ENCODE data around the gene NECTIN1.
A peak's percentile ranks its signal among the peaks of the same experiment; 100 is the strongest.

NECTIN1 gene

DNA sequence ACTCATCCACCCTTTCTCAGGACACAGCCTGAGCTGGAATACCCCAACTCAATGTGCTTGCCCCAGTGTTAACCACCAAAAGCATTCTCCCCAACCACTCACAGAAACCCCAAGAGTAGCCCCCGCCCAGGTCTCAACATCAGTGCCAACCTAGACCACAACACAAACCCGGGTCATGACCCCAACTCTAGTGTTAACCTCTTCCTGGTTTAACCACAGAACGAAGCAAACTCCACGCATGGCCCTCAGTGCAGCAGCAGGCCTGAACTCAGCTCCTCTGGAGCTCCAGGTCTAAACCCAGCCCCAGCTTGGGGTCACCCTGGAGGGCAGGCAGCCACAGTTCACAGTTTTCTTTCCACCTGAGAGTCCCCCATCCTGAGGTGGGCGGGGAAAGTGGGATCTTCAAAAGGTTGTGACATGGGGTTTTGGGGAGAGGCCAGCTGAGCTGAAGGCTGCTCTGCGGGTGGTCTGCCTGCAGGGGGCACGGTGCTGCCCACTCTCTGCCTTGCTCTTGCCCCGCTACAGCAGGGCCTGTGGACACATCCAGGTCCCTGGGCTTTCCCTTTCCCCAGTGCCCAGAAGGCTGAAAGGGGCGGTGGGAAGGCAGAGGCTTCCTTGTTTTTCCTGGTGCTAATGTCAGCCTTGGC, 37.9 kb downstream of the NECTIN1 start:
- no peak for DNase-seq

DNA sequence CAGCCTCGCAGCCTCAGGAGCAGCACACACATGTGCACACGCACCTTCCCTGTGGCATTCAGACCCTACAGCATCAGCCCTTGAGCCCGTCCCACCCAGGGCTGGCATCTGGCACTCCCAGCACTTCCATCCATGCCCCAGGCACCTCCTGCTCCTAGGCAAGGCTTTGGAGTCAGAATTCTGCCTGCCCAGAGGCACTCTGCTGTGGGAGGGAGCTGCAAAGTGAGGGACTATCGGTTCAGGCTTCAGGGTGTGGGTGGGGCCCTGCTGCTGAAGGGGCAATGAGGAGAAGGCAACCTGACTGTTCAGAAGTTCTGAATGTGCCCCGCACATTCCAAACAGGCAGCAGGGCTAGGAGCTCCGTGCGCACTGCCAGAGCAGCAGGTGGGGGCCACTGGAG, 39.7 kb downstream of the NECTIN1 start:
- DNase-seq = no peak

DNA sequence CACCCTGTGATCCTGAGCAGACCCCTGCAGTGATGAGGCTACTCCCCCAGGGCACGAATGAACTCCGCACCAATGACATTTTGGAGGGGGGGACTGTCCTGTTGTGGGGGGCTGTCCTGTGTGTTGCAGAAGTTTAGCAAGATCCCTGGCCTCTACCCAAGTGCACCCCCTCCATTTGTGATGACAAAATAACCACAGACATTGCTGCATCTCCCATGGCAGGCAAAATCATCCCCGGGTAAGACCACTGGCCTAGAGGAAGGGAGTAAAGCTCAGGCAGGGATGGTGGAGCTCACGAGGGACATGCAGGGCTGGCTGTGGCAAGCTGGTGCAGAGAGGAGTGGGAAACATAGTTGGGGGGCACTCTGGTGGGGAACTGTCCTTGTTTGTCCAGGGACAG, 40.6 kb downstream of the NECTIN1 start:
- DNase-seq = no peak

DNA sequence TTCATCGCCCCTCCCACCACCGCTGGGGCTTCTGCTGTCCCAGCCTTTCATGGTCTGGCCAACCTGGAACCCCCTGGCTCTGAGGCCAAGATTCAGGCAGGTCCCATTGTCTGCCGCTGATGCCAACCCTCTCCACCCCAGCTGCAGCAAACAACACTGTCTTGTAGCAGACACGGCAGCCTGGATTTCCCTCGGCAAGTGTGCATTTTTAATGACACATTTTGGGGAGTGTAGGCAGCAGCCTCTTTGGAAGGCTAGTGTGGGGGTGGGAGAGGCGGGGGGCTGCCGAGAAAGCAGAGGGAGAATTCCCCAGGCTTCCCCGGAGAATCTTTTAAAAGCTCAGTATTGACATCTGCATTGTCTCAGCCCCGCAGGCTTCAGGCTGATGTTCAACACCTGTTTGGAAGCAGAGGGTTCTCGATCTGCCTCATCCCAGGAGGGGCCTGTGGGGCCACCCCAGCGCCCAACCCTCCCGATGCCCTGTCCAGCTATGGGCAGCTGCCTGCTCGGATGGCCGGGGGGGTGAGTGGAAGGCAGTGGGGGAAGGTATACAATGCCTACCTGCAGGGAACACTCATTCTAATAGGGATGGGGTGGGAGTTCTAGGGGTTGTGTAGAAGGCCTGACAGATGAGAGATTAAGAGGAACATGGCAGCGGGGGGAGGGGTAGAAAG, 41.5 kb downstream of the NECTIN1 start:
- DNase-seq = no peak

DNA sequence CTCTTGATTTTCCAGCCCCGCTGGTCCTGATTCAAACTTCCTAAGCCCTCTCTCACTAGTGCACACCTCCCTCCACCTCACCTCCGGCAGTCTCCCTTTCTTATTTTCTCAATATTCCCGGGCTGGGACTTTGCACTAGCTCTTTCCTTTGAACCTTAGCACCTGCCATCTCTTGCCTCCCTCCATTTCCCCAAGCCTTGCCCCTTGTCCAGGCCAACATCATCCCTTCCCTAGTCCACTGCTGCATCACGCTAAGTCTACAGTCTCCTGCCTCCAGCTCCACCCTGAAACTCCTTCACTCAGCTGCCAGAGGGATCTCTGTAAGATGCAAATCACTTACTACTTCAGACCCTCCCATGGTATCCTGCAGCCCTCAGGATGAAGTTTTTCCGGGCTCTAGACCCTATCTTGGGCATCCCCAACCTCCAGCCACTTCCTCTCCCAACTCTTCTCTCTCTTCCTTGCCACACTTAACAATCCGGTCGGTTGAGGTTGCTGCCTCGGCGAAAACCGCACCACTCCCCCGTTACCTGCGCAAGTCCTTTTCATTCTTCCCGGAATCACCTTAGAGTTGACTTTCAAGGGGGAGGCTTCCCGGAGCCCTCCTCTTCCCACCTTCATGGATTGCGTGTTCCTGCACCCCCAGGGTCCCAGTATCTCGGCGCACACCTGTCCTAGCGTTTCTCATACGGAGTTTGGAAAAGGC, 42.7 kb downstream of the NECTIN1 start:
- no peak for DNase-seq

DNA sequence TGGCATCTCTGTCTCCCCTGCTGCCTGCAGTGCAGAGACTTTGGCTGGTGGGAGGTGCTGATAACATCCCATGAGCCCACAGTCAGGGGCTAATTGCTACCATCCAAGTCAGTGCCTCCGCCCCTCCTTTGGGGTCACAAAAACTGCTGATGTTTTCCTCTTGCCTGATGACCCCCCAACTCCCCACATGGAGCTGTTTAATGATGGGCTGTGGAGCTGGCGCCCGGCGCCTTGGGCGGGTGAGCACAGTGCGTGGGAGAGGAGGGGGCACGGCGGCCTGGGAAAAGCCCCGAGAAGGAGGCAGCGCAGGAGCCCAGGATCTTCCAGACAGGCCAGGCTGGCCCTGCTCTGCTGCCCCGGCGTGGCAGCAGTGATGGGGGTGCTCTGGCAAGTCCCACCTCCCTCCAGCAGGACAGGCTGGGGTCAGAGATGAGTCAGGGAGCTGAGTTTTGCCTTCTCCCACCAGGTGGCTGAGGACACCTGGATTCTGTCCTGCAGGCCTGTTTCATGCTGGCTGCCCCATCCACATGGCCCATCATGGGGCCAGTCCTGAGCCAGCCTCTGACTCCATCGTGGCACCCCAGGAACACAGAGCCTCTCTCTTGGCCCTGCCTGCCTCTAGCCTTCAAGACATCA, 43.8 kb downstream of the NECTIN1 start:
- DNase-seq = no peak

DNA sequence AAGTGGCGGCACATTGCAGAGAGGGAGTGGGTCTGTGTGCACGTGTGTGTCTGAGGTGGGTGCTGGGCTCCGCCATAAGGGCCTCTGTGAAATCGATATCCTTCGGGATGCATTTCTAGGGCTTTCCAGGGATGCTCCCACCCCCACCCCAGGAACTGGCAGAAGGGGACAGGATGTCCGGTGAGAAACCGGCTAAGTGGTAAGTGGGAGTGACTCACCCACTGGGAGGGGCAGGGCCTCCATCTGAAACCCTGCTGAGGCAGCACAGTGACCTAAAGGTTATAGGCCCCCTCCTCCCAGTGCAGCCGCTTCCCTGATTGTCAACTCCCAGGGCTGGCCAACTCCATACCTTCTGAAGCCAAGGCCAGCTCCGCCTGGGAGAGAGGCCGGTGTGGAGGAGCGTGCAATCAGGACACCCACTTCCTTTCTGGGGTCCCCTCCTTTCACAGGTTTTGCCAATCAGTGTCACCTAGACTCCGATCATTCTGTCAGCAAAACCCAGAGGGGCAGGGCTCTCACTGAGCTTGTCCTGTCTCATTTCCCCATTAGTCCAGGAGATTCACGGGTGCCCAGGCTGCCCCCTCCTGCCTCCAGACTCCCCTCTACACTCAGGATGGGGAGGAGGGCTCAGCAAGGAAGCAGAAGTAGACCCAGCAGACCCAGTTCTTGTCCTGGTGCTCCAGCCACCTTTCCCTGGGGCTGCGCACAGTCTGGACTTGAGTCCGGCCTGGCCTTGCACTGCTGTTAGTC, 44.5 kb downstream of the NECTIN1 start:
- no peak for DNase-seq

DNA sequence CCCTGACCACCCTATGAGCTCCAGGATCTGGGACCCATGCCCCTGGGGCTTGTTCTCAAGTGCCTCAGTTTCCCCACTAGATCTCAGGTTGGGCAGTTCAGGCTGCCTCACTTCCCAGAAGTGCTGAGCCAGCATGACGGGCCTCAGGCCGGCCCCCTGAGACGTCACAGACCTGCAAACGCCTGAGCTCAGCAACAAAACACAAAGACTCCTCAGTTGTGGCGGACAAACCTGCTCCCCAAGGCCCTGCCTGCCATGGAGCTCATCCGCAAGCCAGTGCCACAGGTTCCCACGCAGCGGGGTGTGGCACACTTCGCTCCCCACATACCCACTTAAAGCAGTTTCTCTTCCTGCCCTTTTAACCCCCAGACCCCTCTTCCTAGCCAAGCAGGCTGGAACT, 45.2 kb downstream of the NECTIN1 start:
- no peak for DNase-seq

DNA sequence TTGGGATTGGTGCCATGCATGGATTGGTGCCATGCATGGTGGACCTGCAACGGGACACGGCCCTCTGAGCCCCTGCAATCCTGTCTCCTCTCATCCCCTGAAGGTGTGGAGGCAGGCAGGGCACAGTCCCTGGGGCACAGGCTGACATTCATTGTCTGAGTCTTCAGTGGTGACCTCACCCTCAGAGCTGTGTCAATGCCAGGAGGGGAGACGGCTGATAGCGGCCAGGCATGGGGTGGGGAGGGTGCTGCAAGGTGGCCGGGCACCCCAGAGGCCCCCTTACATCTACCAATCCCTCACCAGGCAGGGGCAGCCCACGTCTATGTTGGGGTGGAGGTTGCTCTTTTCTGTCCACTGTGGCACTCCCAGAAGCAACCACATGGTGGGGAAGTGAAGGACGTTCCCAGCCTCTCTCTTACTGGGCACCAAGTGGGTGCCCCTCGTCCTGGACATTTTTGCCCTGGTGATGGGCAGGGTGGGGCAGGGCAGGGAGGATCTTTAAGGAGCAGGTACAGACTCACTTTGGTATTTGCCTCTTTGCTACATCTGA, 47.6 kb downstream of the NECTIN1 start:
- DNase-seq = no peak

DNA sequence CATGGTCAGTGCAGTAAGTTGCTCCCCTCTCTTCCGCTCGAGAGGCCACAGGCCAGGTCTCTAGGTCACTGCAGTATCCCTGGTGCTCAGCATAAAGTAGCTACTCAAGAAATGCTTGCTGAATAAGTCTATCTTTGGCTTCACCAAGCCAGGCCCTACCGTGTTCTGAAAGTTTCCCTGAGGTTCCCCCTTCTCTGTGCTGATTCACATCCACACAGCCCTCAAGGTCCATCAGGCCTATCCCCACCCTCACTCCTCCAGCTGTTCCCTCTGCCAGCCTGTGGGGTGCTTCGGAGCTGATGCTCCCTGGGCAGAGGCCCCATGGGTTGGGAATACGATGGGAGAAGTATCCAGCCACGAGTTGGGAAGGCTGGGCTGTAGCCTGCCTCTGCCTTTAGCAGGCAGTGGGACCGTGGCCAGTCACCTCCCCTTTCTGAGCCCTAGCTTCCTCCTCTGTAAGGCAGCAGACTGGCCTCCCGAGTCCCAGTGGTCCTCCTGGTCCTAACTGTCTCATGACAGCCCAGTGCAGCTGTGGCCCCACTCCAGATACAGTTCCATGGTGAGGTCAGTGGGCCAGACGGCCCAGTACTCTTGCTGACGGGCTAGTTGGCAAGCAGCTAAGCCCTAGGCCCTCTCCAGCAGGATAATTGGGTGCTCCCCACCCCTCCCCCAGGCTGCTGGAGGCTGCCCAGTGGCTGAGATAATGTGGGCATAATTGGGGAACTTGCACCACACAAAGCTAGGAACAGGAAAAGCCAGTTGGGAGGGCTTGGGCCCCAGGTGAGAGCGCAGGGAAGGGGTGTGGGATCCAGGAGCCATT, 48.2 kb downstream of the NECTIN1 start:
- DNase-seq = no peak

DNA sequence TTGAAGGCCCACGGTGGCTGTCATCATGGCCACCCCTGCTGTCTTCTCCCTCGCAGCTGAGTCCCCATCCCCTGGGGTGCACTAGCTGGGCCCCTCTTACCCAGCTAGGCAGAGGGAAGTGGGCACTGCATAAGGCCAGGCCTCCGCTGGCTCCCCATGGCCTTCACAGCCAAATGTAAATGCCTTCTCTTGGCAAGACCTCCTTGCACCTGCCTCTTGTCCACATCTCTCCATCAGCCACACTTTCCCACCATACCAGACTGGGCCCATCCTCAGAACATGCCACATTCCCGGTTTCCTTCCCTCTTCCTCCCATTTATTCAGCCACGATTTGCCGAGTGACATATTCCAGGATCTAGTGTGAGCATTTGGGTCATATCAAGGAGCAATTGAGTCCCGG, 49.7 kb downstream of the NECTIN1 start:
- DNase-seq = no peak

DNA sequence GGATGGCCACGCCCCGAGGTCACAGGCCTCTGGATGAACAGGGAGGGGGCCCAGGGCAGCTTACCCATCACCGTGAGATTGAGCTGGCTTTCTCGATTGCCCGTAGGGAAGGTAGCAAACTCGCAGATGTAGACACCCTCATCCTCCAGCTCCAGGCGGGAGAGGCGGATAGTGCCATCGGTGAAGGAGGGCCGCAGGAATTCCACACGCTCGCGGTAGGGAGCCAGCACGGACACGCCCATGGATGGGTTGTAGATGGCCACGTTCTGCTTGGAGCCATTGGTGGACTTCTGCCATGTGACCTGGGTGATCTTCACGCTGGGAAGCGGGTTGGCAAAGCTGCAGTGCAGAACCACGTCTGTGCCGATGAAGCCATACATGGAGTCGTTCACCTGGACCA, 50.6 kb downstream of the NECTIN1 start:
- no peak for DNase-seq

DNA sequence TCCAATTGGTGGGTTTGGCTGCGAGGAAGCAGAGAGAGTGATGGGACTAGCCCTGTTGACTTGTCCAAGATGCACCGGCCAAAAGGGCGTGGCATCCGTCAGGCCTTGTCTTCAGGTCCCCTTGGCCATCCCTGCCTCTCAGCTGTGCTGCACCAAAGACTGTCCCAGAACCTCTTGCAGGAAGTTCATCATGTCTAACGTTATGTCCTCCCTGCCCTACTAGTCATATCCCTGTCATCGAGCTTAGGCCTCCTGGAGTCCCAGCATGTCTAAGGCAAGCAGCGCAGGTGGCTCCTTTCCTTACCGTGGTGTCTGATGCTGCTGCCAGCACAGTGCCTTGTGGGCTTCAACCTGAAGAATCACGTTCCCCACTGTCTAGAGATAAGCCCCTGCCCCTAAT, 51.2 kb downstream of the NECTIN1 start:
- DNase-seq = no peak

DNA sequence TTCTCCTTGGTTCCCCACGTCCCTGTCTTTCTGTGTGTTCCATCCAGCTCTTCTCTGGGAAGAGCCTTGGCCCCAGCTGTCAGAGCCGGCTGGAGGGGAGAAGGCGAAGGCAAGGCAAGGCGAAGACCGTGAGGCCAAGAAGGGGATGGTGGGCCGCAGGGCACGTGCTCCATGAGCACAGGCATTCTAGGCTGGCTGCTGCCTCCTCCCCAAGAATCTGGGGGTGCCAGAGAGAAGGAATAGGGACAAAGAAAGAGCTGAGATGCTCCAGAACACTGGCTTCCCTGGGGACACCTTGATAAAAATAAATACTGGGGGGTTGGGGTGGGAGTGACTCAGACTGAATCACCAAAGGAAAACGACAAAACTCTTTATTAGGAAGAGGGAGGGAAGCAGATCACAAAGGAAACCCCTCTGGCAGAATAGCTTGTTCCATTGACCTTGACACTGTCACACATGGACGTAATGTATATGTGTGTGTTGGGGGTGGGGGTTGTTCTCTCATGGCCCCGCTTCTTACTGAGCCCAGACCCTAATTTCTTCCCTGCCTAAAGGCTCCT, 52.5 kb downstream of the NECTIN1 start:
- no peak for DNase-seq

DNA sequence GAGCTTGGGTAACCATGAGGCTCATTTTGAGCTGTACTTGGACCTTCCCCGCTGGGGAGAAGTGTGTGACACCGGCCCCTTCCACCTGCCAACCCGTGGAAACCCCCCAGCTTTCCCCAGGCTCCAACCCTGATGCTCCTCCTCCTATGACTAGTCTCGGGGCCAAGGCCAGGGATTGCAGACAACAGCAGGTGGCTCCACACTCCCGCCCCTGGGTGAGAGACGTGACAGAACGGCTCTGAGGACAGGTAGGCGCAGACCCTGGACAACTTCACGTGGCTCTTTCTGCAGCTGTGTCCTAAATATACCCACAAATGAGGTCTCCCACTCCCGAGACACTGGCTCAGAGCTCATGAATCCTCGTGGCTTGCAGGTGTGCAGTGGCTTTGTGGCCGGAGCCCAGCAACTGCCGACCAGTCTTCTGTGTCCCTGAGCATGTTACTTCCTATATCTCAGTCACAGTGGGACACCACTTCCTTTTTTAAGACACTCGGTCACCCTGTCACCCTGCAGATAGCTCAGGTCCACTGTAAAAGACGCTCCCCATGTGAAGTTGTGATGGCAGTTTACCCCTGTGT, 55.2 kb downstream of the NECTIN1 start:
- peak; percentile 28 for DNase-seq

DNA sequence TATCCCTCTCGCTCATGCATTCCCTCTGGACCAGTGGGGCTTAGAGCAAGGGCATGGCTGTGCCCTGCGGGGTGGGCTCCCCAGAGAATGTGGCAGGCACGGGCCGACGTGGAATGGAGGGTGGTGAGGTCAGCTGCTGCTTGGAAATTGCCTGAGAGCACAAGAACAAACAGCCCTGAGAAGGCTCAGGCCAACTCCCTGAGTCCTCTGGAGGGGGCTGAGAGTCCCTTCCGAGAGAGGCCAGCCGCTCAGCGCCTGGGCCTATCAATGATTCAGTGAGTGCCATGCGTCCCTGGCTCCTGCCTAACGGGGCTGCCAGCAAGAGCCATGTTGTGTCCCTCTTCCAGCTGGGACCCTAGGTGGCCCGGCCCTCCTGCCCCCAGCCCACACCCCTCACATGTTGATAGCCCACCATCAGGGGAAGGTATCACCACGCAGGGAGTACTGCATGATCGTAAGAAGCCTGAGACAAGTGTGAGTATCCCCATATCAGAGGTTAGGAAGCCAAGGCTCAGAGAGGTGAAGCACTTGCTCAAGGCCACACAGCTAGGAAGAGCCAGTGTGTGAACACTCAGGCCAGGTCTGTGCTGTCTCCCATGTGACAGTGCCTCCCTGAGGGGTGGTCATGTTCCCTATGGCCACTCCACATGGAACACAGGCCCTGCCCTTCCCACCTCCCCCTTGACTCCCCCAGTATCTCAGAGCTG, 55.8 kb downstream of the NECTIN1 start:
- no peak for DNase-seq

DNA sequence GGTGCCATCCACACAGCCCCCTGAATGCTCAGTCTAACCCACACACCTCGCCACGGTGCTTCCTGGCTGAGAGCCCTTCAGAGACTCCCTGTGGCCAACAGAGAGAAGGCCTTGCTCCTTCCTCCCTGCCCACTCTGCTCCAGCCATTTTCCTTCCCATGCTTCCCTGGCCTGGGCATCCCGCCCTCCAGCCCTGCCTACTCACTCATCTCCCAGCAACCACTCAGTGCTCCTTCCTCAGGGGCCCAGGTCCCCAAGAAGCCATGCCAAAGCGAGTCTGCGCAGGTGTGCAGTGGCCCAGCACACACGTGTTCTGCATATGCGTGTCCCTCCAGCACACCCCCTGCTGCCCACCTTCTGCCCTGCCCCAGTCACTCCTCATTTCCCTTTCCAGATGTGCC, 56.4 kb downstream of the NECTIN1 start:
- no peak for DNase-seq

DNA sequence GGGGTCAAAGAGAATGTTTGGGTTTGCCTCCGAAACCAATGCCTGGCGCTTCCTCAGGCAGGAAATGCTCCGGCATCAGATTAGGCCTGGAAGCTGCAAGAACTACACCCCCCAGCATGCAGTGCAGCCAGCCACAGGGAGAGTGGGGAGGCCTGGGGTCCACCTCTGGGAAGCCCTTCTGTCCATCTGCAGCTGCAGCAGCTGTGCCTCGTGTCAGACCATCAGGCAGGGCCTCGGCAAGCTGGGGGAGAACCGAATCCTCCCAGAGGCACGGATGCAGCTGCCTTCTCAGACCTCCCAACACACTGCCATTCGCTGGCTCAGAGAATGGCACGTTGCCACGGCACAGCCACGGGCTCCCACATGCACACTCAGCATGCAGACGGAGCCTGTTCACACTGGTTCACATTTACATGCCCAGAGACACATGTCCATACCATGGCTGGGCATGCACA, 57.4 kb downstream of the NECTIN1 start:
- no peak for DNase-seq

DNA sequence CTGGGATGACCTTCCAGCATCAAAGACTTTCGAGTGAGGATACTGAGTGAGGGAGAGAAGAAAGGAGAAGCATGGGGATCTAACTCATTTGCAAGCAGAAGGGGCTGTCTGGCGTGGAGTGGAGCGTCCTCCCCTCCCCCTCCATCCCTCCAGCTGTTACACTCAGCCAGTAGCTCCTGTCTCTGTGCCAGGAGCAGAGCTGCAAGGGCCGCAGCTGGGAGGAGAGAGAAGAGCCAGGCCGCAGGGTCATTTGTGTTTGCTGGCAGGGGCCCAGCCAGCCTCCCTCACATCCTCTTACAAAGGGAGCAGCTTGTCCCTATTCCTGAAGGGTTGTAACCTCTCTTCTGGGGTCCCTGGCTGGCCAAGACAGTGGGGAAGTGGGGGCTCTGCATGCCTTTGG, 57.9 kb downstream of the NECTIN1 start:
- DNase-seq = no peak

DNA sequence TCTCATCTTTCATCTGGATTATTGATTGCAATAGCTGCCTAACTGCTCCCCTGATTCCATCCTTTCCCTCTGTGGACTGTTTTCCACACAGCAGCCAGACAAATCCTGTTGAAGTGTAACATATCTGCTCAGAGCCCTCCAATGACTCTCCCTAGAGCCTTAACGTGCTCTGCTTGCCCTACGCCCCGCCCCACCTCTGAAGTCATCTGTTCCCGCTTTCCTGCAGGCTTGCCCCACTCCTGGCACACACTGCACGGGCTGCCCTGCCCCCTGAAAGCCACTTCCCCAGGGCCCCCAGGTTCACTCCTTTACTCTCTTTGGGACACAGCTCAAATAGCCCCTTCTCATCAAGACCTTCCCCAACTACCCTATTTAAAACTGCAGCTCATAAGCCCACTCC, 59.5 kb downstream of the NECTIN1 start:
- no peak for DNase-seq
